GM19468 (cell line): ENCODE measurements around the gene GRIA3.

Experiments
- ATAC-seq: cut with Tn5 transposase; IDR thresholded peaks from one replicate; pipeline ENCODE4 v1.9.1; 2021; ENCODE audit warnings: mild to moderate bottlenecking, moderate library complexity, moderate number of reproducible peaks; ENCODE audit not compliant: unreplicated experiment; ENCODE audit errors: extremely low read depth

GRIA3 gene

GRCh38 chrX:123184219-123184865 is at the start of gene GRIA3:
GRIA3 (plus strand) TSS chrX:123184278; CDS start chrX:123184536, 258 bp downstream.
- no peak for ATAC-seq

- ATAC-seq, result no peak
Measured at GRCh38 chrX:123138473-123138872, 45.6 kb upstream of the GRIA3 start.

DNA sequence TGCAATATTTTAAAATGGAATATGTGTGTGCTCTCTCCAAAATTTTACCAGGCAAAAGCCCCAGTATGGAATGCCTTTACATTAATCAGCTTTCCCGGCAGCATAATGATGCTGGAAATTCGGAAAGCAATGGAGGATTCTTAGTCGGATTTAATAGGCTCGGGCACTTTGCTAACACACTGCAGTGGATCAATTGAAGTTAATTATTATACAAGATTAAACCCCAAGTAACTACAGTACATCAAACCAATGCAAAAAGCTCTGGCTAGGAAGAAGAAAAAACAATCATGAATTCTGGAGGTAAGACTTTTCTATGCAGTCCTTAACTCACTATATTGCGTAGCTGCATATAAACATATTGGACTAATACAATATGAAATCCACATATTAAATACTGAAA is 43.6 kb upstream of the GRIA3 start:
- no peak for ATAC-seq

- ATAC-seq, result no peak
Measured at GRCh38 chrX:123140904-123141303, 43.2 kb upstream of the GRIA3 start.

DNA sequence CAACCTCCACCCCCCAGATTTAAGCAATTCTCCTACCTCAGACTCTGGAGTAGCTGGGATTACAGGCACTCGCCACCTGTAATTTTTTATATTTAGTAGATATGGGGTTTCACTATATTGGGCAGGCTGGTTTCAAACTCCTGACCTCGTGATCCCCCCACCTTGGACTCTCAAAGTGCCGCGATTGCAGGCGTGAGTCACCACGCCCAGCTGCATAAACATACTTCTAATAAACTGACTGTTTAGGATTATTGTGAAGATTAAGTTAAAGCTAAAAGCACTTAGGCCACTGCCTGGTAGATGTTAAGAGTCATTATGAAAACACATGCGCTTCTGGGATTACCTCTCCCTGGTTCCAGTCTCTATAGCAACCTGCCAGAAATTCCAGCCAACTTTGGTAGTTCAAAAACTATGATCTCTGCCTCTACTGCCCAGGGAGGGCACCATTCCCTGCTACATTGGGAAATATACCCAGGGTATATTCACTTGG is 30.2 kb upstream of the GRIA3 start:
- ATAC-seq, result no peak

DNA sequence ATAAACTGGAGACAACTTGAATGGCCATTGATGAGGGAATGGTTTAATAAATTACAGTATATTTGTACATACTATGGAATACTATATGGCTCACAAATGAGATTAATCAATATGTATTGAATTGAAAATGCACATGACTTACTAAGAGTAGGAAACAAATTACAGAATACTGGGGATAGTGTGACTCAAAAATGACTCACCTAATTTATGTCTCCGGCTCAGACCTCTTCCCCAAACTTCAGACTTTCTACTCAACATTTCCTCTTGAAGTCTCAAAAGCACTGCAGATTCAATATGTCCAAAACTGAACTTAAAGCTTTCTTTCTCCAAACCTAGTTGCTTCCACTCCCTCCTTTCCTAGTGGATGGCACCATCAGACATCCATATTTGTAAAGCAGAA is 28.8 kb upstream of the GRIA3 start:
- ATAC-seq, result no peak

DNA sequence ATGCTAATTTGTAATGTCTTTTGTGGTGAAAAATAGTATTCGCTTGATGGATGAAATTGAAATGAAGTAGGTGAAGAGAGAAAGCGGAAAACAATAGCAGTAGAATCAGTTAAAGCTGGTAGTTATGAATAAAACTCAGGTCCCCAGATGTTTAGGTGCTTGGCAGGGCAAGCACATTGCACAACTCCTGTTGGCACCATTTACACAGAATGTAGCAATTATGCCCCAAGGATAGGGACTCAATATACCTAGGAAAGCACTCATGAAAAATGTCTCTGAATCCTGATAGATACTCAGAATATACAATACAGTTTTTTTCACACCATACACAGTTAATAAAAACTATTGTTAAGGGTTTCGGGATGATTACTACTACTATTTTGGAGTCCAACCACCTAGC is 26.5 kb upstream of the GRIA3 start:
- no peak for ATAC-seq

- no peak for ATAC-seq
Measured at GRCh38 chrX:123159403-123159802, 24.7 kb upstream of the GRIA3 start.

DNA sequence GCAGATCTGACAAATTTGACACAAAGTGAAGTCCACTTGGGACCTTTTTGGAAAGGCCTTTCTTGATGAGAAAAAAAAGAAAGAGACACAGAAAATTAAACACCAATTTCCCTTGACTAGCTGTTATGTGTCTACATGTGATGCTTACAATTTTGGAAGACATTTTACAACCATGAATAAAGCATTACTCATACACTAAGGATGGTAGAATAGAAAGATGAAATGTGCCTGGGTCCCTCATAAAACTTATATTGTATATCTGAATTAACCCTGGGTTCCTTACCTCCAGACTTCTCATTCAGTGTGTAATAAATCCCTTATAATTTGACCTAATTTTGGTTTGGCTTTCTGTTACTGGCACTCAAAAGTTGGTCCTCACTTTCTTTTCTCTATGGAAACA is 16.5 kb upstream of the GRIA3 start:
- ATAC-seq, result no peak

DNA sequence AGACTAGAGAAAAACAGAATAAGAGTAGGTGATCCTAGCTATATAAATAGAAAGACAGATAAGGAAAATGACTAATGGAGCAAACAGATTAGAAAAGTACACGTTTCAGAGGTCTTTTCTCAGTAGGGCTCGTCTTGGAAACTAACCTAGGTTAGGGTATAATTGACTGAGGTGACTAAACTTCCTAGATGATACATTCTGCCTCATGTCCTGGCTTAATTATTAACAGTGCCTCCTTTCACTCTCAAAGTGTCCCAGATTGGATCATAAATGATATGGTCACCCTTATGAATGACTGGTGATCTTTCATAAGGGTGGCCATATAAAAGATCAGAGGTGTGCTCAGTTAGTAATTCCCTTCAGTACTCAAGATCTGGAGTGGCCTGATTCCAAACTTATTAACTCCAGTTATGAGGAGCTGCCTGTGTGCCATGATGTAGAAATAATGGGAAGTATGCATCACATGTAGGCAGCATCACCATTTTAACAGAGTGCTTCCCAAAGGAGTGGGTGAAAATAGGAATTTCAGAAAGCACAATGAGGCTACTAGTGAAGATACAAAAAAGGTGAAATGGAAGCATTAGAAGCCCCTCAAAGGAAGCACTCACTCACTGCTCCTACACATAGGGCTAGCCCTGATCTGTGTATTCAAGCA is 14.7 kb upstream of the GRIA3 start:
- ATAC-seq, result no peak

GRCh38 chrX:123170546-123170945 is 13.5 kb upstream of the GRIA3 start:
- no peak for ATAC-seq

- ATAC-seq, result no peak
Measured at GRCh38 chrX:123171781-123172180, 12.3 kb upstream of the GRIA3 start.

GRCh38 chrX:123172869-123173268 is 11.2 kb upstream of the GRIA3 start:
- no peak for ATAC-seq

- ATAC-seq, result no peak
Measured at GRCh38 chrX:123173833-123174232, 10.2 kb upstream of the GRIA3 start.

DNA sequence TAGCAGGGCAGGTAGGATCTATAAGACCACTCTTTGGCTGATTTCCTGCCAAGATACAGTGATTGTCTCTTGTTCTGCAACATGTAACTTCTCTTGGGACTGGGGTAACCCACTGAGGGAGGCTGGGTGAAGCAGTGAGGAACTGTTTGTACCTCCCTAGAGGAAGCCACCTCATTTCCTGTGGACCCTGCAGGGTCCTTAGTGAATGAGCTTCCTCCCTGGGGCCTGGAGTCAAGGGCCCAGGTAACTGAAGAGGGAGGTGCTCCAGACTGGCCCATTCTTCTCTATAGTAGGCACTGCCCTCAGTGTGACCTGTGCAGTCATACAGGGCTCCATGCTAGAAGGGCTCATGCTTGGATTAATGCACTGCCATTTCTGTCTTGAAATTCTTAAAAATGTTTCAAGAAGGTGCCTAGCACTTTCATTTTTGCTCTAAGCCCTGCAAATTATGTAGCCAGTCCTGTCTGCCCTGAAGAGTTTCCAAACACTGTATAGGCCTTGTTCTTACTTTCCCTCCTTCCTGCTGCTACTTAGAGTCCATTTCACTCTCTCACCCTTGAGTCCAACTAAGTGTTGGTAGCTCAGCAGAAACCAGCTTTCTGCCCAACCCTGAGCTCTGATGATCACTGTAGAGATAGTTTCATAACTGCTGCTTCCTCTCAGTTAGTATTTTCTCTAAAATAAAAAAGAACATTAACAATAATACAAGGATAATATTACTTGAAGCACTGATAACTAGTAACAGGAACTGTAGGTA is 8.5 kb upstream of the GRIA3 start:
- ATAC-seq, result no peak

GRCh38 chrX:123181233-123181914 is 2.7 kb upstream of the GRIA3 start:
- no peak for ATAC-seq

GRCh38 chrX:123184866-123185276 is 793 bp downstream of the GRIA3 start:
- no peak for ATAC-seq

DNA sequence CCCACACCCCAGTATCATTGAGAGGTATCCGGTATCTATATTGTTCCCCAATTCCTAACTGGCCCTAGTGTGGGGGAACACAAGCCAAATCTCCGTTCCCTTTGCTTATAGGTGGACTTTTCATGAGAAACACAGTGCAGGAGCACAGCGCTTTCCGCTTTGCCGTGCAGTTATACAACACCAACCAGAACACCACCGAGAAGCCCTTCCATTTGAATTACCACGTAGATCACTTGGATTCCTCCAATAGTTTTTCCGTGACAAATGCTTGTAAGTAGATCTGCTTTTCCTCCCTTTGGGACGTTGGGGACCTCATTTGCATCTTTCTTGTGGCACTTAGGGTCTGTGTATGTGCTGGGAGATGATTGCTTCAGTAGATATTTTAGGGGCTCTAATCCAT is 1.6 kb downstream of the GRIA3 start:
- ATAC-seq, result no peak

- ATAC-seq, result no peak
Measured at GRCh38 chrX:123186801-123187200, 2.7 kb downstream of the GRIA3 start.

- no peak for ATAC-seq
Measured at GRCh38 chrX:123188081-123188480, 4.0 kb downstream of the GRIA3 start.

- ATAC-seq, result no peak
Measured at GRCh38 chrX:123189338-123189737, 5.3 kb downstream of the GRIA3 start.
